RWPE2 (cell line): ENCODE data around the gene SUFU.
A peak's percentile ranks its signal among the peaks of the same experiment; 100 is the strongest.

Experiments used
- ATAC-seq: fragments of 200-7000 bp; cut with Tn5 transposase; 3 replicates; pipeline ENCODE4 v1.9.1; 2021; ENCODE audit warnings: low read depth
- DNase-seq: peaks from one replicate; pipeline ENCODE4 v3.0.0-alpha.2; 2020; ENCODE audit warnings: low spot score
- H3K27ac ChIP-seq: fragments of 450-650 bp; 2 replicates; pipeline ENCODE4 v1.5.1; 2017; ENCODE audit warnings: mild to moderate bottlenecking; ENCODE audit not compliant: poor library complexity, severe bottlenecking
- H3K27me3 ChIP-seq: fragments of 250-450 bp; sonication (Bioruptor Pico); 2 replicates; pipeline ENCODE4 v1.5.1; 2021; ENCODE audit warnings: mild to moderate bottlenecking, moderate library complexity; ENCODE audit not compliant: insufficient read depth, poor library complexity, severe bottlenecking
- H3K36me3 ChIP-seq: fragments of 250-450 bp; sonication (Bioruptor Pico); 2 replicates; pipeline ENCODE4 v1.5.1; 2020; ENCODE audit warnings: low read depth, mild to moderate bottlenecking, moderate library complexity
- H3K4me1 ChIP-seq: fragments of 250-450 bp; sonication (Bioruptor Pico); 2 replicates; pipeline ENCODE4 v1.5.1; 2021; ENCODE audit warnings: mild to moderate bottlenecking, moderate library complexity; ENCODE audit not compliant: insufficient read depth, poor library complexity, severe bottlenecking
- H3K4me3 ChIP-seq: fragments of 250-450 bp; sonication (Bioruptor Pico); 2 replicates; pipeline ENCODE4 v1.5.1; 2021; ENCODE audit warnings: mild to moderate bottlenecking, moderate library complexity; ENCODE audit not compliant: severe bottlenecking
- H3K9me3 ChIP-seq: fragments of 250-450 bp; sonication (Bioruptor Pico); 2 replicates; pipeline ENCODE4 v1.5.1; 2021; ENCODE audit warnings: mild to moderate bottlenecking, moderate library complexity; ENCODE audit not compliant: severe bottlenecking
- TF ChIP-seq, protein P1 (sequence below): fragments of 450-650 bp; IDR thresholded peaks from one replicate; pipeline ENCODE4 v1.5.1; 2017; ENCODE audit warnings: mild to moderate bottlenecking, moderate library complexity; ENCODE audit not compliant: poor library complexity, severe bottlenecking

SUFU gene

DNA sequence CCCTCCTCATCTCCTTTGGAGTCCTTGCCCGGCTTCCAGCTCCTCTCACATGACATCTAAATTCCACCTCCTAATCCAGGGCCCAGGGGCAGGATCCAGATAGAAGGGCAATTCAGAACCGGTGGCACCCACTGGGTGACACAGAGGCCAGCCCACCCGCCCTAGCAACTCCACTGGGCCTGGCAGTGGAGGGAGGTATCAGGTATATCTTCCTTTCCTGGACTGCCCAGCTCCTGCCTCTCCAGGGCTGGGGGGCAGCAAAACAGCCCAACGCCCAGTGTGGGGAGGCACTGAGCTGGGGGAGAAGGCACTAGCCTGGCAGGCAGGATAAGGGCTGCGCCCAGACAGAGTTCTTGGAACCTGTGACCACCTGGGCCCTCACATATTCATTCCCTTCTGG lies 130.1 kb downstream of the SUFU start:
- peaks cover 5% of the 10 kb centered on the region; the same call in 1 of the 2 replicates for H3K36me3 ChIP-seq
- TF ChIP-seq, protein P1, sequence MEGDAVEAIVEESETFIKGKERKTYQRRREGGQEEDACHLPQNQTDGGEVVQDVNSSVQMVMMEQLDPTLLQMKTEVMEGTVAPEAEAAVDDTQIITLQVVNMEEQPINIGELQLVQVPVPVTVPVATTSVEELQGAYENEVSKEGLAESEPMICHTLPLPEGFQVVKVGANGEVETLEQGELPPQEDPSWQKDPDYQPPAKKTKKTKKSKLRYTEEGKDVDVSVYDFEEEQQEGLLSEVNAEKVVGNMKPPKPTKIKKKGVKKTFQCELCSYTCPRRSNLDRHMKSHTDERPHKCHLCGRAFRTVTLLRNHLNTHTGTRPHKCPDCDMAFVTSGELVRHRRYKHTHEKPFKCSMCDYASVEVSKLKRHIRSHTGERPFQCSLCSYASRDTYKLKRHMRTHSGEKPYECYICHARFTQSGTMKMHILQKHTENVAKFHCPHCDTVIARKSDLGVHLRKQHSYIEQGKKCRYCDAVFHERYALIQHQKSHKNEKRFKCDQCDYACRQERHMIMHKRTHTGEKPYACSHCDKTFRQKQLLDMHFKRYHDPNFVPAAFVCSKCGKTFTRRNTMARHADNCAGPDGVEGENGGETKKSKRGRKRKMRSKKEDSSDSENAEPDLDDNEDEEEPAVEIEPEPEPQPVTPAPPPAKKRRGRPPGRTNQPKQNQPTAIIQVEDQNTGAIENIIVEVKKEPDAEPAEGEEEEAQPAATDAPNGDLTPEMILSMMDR, result no peak
- no peaks in the 10 kb centered on the region for H3K27me3 ChIP-seq
- peak overlapping the region; percentile 97 for H3K27ac ChIP-seq
- no peak overlapping the region for H3K4me3 ChIP-seq
- ATAC-seq (no peak), DNase-seq (peak; percentile 43)
- H3K9me3 ChIP-seq, result no peaks in the 10 kb centered on the region
- H3K4me1 ChIP-seq, result peaks cover 51% of the 10 kb centered on the region

DNA sequence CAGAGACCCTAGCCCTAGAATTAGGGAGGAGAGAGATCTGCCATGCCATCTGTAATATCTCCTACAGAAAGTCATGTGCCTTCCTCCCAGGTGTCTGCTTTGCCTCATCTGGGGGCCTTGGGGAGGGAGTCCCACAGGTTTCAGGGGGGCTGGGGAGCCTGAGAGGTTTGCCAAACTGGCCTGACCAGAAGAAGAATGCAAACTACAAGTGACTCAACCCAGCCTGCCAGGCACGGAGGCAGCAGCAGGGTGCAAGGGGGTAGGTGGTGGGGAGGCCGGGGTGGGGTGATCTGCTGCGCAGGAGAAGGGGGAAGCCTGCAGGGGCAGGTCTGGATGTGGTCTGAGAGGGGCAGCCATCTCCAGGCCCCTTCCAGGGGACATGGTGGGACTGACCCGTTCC lies 130.9 kb downstream of the SUFU start:
- Histone ChIP-seq H3K9me3 (no peaks in the 10 kb centered on the region), H3K27me3 (no peaks in the 10 kb centered on the region), H3K4me3 (no peak overlapping the region), H3K36me3 (peaks cover 5% of the 10 kb centered on the region; the same call in 1 of the 2 replicates), H3K27ac (peak overlapping the region; percentile 97), H3K4me1 (peaks cover 43% of the 10 kb centered on the region)
- TF ChIP-seq, protein P1, result no peak
- ATAC-seq, result peak; percentile 19; the same call in 1 of the 3 replicates
- no peak for DNase-seq

DNA sequence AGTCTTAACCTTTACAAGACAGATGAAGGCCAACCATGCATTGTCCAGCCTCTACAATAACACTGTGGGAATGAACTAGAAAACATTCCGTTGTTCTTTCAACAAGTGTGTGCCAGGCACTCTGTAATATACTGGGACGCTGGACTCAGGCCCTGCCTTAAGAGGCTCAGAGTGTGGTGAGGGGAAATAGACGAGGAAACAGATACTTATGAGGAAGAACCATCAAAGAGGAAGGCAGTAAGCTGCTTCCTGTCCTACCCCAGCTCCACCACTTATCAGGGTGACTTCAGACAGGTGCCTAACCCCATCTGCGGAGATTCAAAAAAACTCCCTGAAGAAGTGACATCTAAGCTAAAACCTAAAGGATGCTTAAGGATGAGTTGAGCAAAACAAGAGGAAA lies 131.6 kb downstream of the SUFU start:
- peaks cover 3% of the 10 kb centered on the region; the same call in 1 of the 2 replicates for H3K36me3 ChIP-seq
- no peak overlapping the region for H3K4me3 ChIP-seq
- H3K27ac ChIP-seq, result peak overlapping the region; percentile 97
- no peak for DNase-seq
- no peaks in the 10 kb centered on the region for H3K9me3 ChIP-seq
- H3K4me1 ChIP-seq, result peaks cover 36% of the 10 kb centered on the region
- H3K27me3 ChIP-seq, result no peaks in the 10 kb centered on the region
- ATAC-seq, result no peak
- TF ChIP-seq, protein P1, result no peak

DNA sequence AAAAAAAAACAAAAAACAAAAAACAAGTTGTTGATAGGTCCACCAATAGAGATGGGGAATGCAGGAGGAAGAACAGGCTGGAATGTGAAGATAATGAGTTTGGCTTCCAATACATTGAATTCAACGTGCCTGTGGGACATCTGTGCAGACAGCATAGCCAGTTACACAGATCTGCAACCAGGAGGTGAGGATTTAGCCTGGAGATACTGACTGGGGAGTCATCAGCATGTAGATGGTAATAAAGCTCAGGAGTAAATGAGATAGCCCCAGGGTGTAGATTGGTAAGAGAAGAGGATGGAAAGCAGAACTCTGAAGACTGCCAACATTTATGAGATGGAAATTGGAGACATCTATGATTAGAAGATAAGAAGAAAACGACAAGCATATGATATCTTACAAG lies 135.8 kb downstream of the SUFU start:
- no peaks in the 10 kb centered on the region for H3K27me3 ChIP-seq
- no peaks in the 10 kb centered on the region for H3K36me3 ChIP-seq
- DNase-seq (no peak), ATAC-seq (no peak)
- TF ChIP-seq, protein P1, result no peak
- no peaks in the 10 kb centered on the region for H3K9me3 ChIP-seq
- no peak overlapping the region for H3K27ac ChIP-seq
- peaks cover 10% of the 10 kb centered on the region for H3K4me1 ChIP-seq
- H3K4me3 ChIP-seq, result no peak overlapping the region

DNA sequence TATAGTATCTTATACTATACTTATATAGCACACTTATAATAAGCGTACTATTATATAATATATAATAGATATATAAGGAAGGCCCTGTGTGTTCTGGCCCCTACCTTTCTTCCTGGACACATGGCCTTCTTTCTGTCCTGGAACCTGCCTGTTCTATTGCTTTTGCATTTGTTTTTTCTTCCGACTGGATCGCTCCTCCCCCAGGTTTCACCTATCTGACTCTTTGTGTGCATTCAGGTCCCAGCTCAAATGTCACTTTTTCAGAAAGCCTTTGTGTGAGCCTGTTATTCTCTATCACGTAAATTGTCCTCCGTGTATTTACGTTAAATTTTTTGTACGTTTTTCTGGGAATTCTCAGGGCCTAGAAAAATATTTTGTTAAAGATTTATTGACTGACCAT lies 137.6 kb downstream of the SUFU start:
- Histone ChIP-seq H3K4me1 (peaks cover 4% of the 10 kb centered on the region), H3K9me3 (no peaks in the 10 kb centered on the region), H3K36me3 (no peaks in the 10 kb centered on the region), H3K27ac (peak overlapping the region; percentile 94), H3K27me3 (no peaks in the 10 kb centered on the region), H3K4me3 (peak overlapping the region; percentile 80)
- ATAC-seq (no peak), DNase-seq (no peak)
- TF ChIP-seq, protein P1, result no peak
